ENCODE data around the gene THAP7.

GRCh38 chr22:20980523-20980922 is 21.4 kb downstream of the THAP7 start:
- TF ChIP-seq SIN3A (IDR thresholded peaks at IDR 0.05; ENCODE audit: borderline replicate concordance, insufficient read depth, low read depth, low read length) (no peak), CTCF (IDR thresholded peaks at IDR 0.05) (no peak), REST (IDR thresholded peaks at IDR 0.05; ENCODE audit: insufficient read depth in 1 of 2, low read depth in 2 of 2, low read length in 1 of 2) (no peak), POLR2AphosphoS5 (IDR thresholded peaks at IDR 0.05; ENCODE audit: low read depth, low read length) (no peak), TCF7L2 (IDR thresholded peaks at IDR 0.05; ENCODE audit: low read depth, low read length) (no peak)

Data from Panc1 (cell line).